Measurements from ENCODE around the gene RAB28. TPM values are rescaled to one million over a fixed set of nuclear protein-coding genes. Genes with fewer than 3 reads are reported as not detected.

RAB28 gene
- total RNA-seq, 1 donor, result 12.3 TPM

DNA sequence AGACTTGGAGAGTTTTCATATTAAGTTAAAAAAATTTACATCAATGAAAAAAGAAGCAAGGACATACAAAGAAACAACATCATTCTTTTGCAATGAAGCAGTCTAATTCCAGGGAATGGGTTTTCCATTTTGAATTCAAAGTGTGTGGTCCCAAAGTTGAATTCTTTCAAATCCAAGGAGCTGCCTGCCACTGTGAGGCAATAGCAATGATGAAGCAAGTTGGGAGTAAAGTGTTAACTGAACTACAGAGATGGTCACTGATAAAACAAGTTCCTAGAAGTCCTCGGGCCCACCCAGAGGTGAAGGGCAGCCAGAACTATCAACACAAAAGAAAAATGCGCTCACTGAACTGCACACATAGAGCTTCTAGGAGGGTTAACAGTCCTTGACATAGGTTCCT lies 115.9 kb downstream of the RAB28 start:
- Histone ChIP-seq H3K36me3 (ENCODE audit: insufficient read depth, low read length) (no peaks in the 10 kb centered on the region), H4K20me1 (ENCODE audit: insufficient read depth, low read length) (no peaks in the 10 kb centered on the region), H3K27me3 (ENCODE audit: insufficient read depth, low read length) (no peaks in the 10 kb centered on the region), H3K9me3 (ENCODE audit: low read depth, low read length) (no peaks in the 10 kb centered on the region), H3K4me2 (ENCODE audit: insufficient read depth, low read length) (no peak overlapping the region), H2AFZ (ENCODE audit: low read length) (no peak overlapping the region), H3K27ac (ENCODE audit: low read depth, low read length) (no peak overlapping the region), H3K79me2 (ENCODE audit: insufficient read depth, low read length) (no peaks in the 10 kb centered on the region), H3K4me1 (ENCODE audit: insufficient read depth, low read length) (no peaks in the 10 kb centered on the region), H3K4me3 (ENCODE audit: insufficient read depth, low read length) (no peak overlapping the region)
- TF ChIP-seq CTCF (IDR thresholded peaks at IDR 0.05; ENCODE audit: extremely low read depth, low read depth, low read length), result no peak
- DNase-seq (ENCODE audit: insufficient read length, low spot score, missing footprints), result no peak

GRCh38 chr4:13367691-13368090 lies 116.4 kb downstream of the RAB28 start:
- H3K4me1 ChIP-seq (ENCODE audit: insufficient read depth, low read length), result no peaks in the 10 kb centered on the region
- H3K4me3 ChIP-seq (ENCODE audit: insufficient read depth, low read length), result no peak overlapping the region
- no peaks in the 10 kb centered on the region for H4K20me1 ChIP-seq (ENCODE audit: insufficient read depth, low read length)
- H3K4me2 ChIP-seq (ENCODE audit: insufficient read depth, low read length), result no peak overlapping the region
- no peaks in the 10 kb centered on the region for H3K79me2 ChIP-seq (ENCODE audit: insufficient read depth, low read length)
- no peaks in the 10 kb centered on the region for H3K9me3 ChIP-seq (ENCODE audit: low read depth, low read length)
- TF ChIP-seq CTCF (IDR thresholded peaks at IDR 0.05; ENCODE audit: extremely low read depth, low read depth, low read length), result no peak
- no peak overlapping the region for H3K27ac ChIP-seq (ENCODE audit: low read depth, low read length)
- no peaks in the 10 kb centered on the region for H3K36me3 ChIP-seq (ENCODE audit: insufficient read depth, low read length)
- H3K27me3 ChIP-seq (ENCODE audit: insufficient read depth, low read length), result no peaks in the 10 kb centered on the region
- no peak overlapping the region for H2AFZ ChIP-seq (ENCODE audit: low read length)
- DNase-seq (ENCODE audit: insufficient read length, low spot score, missing footprints), result no peak

- no peak for DNase-seq (ENCODE audit: insufficient read length, low spot score, missing footprints)
- no peaks in the 10 kb centered on the region for H3K79me2 ChIP-seq (ENCODE audit: insufficient read depth, low read length)
- no peak overlapping the region for H3K4me3 ChIP-seq (ENCODE audit: insufficient read depth, low read length)
- no peak overlapping the region for H3K4me2 ChIP-seq (ENCODE audit: insufficient read depth, low read length)
- H3K9me3 ChIP-seq (ENCODE audit: low read depth, low read length), result no peaks in the 10 kb centered on the region
- H3K27ac ChIP-seq (ENCODE audit: low read depth, low read length), result no peak overlapping the region
- no peaks in the 10 kb centered on the region for H3K36me3 ChIP-seq (ENCODE audit: insufficient read depth, low read length)
- no peaks in the 10 kb centered on the region for H3K27me3 ChIP-seq (ENCODE audit: insufficient read depth, low read length)
- H4K20me1 ChIP-seq (ENCODE audit: insufficient read depth, low read length), result no peaks in the 10 kb centered on the region
- no peaks in the 10 kb centered on the region for H3K4me1 ChIP-seq (ENCODE audit: insufficient read depth, low read length)
- TF ChIP-seq CTCF (IDR thresholded peaks at IDR 0.05; ENCODE audit: extremely low read depth, low read depth, low read length), result no peak
- H2AFZ ChIP-seq (ENCODE audit: low read length), result no peak overlapping the region
These were observed 116.9 kb downstream of the RAB28 start for GRCh38 chr4:13367244-13367643.

- Histone ChIP-seq H3K4me2 (ENCODE audit: insufficient read depth, low read length) (no peak overlapping the region), H3K79me2 (ENCODE audit: insufficient read depth, low read length) (no peaks in the 10 kb centered on the region)
- DNase-seq (ENCODE audit: insufficient read length, low spot score, missing footprints), result no peak
These were observed 118.9 kb downstream of the RAB28 start for GRCh38 chr4:13365195-13365594.

More at GRCh38 chr4:13365195-13365594, 118.9 kb downstream of the RAB28 start:
- Histone ChIP-seq H3K27me3 (ENCODE audit: insufficient read depth, low read length) (no peaks in the 10 kb centered on the region), H2AFZ (ENCODE audit: low read length) (no peak overlapping the region), H3K27ac (ENCODE audit: low read depth, low read length) (no peak overlapping the region), H3K9me3 (ENCODE audit: low read depth, low read length) (no peaks in the 10 kb centered on the region), H3K4me1 (ENCODE audit: insufficient read depth, low read length) (no peaks in the 10 kb centered on the region), H4K20me1 (ENCODE audit: insufficient read depth, low read length) (no peaks in the 10 kb centered on the region), H3K4me3 (ENCODE audit: insufficient read depth, low read length) (no peak overlapping the region), H3K36me3 (ENCODE audit: insufficient read depth, low read length) (no peaks in the 10 kb centered on the region)
- no peak for TF ChIP-seq CTCF (IDR thresholded peaks at IDR 0.05; ENCODE audit: extremely low read depth, low read depth, low read length)

All from osteoblast (primary cell).